Peyer's patch (tissue), 4 donors: ENCODE measurements around the gene CD34. TPM values are rescaled to one million over a fixed set of nuclear protein-coding genes. Genes with fewer than 3 reads are reported as not detected.

Experiments
- DNase-seq, 3 donors: peaks; one replicate each; pipeline ENCODE4 v3.0.0-alpha.2; 2017 to 2019
- H3K27ac ChIP-seq, 4 donors: fragments of 200-600 bp; sonication (generic); one replicate each; pipeline ENCODE4 v1.5.1; 2016 to 2019
- H3K27me3 ChIP-seq, 2 donors: fragments of 200-600 bp; sonication (generic); one replicate each; pipeline ENCODE4 v1.5.1; 2019
- H3K36me3 ChIP-seq, 3 donors: fragments of 200-600 bp; sonication (generic); one replicate each; pipeline ENCODE4 v1.5.1; 2016 to 2019
- H3K4me1 ChIP-seq, 4 donors: fragments of 200-600 bp; sonication (generic); one replicate each; pipeline ENCODE4 v1.5.1; 2016 to 2019
- H3K4me3 ChIP-seq, 4 donors: fragments of 200-600 bp; sonication (generic); 1 replicate in 3 of 4; 2 replicates in 1 of 4; pipeline ENCODE4 v1.5.1; 2016 to 2019; ENCODE audit warnings: mild to moderate bottlenecking in 1 of 4
- H3K9me3 ChIP-seq, 4 donors: fragments of 200-600 bp; sonication (generic); one replicate each; pipeline ENCODE4 v1.5.1; 2016 to 2019; ENCODE audit warnings: mild to moderate bottlenecking in 1 of 4
- POLR2A ChIP-seq, 2 donors: fragments of 450-650 bp; IDR thresholded peaks; one replicate each; pipeline ENCODE4 v1.5.1; 2017; ENCODE audit warnings: antibody characterized with exemption in 2 of 2, mild to moderate bottlenecking in 2 of 2, moderate library complexity in 2 of 2
- total RNA-seq, 4 donors: library from RNA; depleted of rRNA; stranded (reverse); fragments of >200 nt; gene quantifications; one replicate each; pipeline ENCODE4 v1.1.0, GENCODE V29; 2016
- TF ChIP-seq, protein P1 (sequence below), 6 experiments: fragments of 450-650 bp in 4 of 6; fragments of 200-600 bp in 2 of 6; sonication (generic) in 1 of 6; IDR thresholded peaks; one replicate each; pipeline ENCODE4 v1.5.1; 2017 to 2019; ENCODE audit warnings: antibody characterized with exemption in 6 of 6, mild to moderate bottlenecking in 3 of 6, moderate library complexity in 1 of 6

Gene CD34
- total RNA-seq, 4 donors from 2014 or later = 4.6 to 21.9 (median 19.6) TPM

DNA sequence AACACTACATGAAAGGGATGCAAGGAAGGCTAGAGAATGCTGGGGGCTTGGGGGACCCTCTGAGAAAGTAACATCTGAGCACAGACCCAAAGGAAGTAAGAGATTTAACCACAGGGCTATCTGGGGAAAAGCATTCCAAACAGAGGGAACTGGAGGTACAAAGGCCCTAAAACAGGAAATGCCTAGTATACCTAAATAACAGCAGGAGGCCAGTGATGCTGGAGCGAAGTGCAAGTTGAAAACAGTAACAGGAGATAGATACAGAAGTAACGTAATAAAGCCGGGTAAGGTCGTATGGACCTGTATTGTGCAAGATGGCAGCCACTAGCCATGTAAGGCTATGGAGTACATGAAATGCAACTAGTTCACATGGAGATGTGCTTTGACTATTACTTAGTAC, 52.1 kb downstream of the CD34 start:
- H3K4me3 ChIP-seq = no peak overlapping the region
- TF ChIP-seq POLR2A (IDR thresholded peaks at IDR 0.05) = no peak
- TF ChIP-seq, protein P1, sequence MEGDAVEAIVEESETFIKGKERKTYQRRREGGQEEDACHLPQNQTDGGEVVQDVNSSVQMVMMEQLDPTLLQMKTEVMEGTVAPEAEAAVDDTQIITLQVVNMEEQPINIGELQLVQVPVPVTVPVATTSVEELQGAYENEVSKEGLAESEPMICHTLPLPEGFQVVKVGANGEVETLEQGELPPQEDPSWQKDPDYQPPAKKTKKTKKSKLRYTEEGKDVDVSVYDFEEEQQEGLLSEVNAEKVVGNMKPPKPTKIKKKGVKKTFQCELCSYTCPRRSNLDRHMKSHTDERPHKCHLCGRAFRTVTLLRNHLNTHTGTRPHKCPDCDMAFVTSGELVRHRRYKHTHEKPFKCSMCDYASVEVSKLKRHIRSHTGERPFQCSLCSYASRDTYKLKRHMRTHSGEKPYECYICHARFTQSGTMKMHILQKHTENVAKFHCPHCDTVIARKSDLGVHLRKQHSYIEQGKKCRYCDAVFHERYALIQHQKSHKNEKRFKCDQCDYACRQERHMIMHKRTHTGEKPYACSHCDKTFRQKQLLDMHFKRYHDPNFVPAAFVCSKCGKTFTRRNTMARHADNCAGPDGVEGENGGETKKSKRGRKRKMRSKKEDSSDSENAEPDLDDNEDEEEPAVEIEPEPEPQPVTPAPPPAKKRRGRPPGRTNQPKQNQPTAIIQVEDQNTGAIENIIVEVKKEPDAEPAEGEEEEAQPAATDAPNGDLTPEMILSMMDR (IDR thresholded peaks at IDR 0.05) = no peak

DNA sequence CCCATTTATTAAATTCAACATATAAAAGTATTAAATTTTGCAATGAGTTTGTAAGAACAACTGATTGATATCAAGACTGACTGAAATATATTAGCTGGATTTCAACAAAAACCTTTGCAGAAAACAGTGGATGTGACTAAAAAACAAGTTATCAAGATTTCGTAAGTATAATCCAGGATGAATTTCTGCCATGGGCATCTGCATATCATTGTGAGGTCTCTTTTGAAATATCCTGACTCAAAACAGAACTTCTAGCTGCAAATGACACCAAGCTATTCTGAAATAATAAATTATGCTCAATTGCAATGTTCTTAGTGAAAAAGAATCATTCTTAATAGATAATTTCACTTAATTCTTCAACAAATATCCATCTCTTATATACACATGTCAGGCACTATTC, 52.6 kb downstream of the CD34 start:
- Histone ChIP-seq H3K4me3 (no peak overlapping the region), H3K27ac (no peak overlapping the region), H3K4me1 (peaks cover 0 to 56% (median 4%) of the 10 kb centered on the region in 4 donors), H3K9me3 (no peaks in the 10 kb centered on the region), H3K36me3 (no peaks in the 10 kb centered on the region), H3K27me3 (no peaks in the 10 kb centered on the region)
- TF ChIP-seq POLR2A (IDR thresholded peaks at IDR 0.05) = no peak
- TF ChIP-seq, protein P1 (IDR thresholded peaks at IDR 0.05) = no peak
- DNase-seq = no peak

More for the DNA sequence above, 52.1 kb downstream of the CD34 start:
- Histone ChIP-seq H3K27me3 (no peaks in the 10 kb centered on the region), H3K9me3 (no peaks in the 10 kb centered on the region), H3K27ac (no peak overlapping the region), H3K36me3 (no peaks in the 10 kb centered on the region), H3K4me1 (peaks cover 0 to 55% (median 3%) of the 10 kb centered on the region in 4 donors)
- no peak for DNase-seq

DNA sequence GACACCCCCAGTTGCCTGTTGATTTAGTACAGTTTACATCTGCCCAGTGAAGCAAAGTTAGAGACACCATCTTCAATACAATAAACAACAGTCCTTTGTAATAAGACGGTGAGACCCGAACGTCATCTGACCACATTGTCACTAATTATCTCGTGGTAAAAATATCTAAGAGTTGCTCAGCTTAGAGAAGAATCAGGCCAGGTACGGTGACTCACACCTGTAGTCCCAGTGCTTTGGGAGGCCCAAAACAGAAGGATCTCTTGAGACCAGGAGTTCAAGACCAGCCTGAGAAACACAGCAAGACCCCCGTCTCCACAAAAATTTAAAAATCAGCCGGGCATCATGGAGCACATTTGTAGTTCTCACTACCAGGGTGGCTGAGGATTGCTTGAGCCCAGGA, 53.5 kb downstream of the CD34 start:
- no peak for TF ChIP-seq POLR2A (IDR thresholded peaks at IDR 0.05)
- TF ChIP-seq, protein P1 (IDR thresholded peaks at IDR 0.05) = no peak
- Histone ChIP-seq H3K9me3 (no peaks in the 10 kb centered on the region), H3K36me3 (no peaks in the 10 kb centered on the region), H3K27me3 (no peaks in the 10 kb centered on the region), H3K4me1 (peaks cover 0 to 65% (median 8%) of the 10 kb centered on the region in 4 donors), H3K4me3 (no peak overlapping the region), H3K27ac (no peak overlapping the region)
- DNase-seq = no peak

DNA sequence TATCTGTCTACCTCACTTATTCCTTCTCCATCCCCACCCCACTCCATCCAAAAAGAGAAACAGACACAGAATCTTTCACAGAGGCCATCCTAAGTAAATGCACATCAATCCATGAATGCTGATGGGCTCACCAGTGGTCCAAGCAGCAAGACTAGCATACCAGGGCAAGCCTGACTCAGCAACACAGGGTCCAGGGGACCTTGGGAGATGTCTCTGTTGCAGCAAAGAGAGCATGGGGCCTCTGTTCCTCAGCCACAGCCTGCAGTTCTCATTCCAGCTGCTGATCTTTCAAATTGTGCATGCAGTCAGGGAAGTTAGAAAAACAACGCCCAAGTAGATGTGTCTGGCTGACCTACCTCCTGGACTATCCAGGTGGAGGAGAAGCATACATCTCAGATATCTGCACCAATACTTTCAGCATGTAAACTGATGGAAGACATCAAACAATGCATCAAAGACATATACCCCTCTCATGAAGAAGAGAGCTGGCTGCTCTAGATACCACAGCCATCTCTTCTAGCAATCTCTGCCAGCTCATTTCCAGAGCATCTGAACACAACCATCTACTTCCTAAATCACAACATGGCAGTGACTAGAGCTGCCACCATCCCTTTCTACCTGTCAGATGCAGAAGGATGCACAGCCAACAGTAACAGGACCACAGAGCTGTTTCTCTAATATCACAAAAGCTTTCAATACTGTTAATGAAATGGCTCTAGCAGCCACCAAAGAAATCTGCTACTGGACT, 54.5 kb downstream of the CD34 start:
- DNase-seq = no peak
- no peaks in the 10 kb centered on the region for H3K36me3 ChIP-seq
- no peak for TF ChIP-seq POLR2A (IDR thresholded peaks at IDR 0.05)
- TF ChIP-seq, protein P1 (IDR thresholded peaks at IDR 0.05) = no peak
- no peaks in the 10 kb centered on the region for H3K9me3 ChIP-seq
- peaks cover 0 to 65% (median 5%) of the 10 kb centered on the region in 4 donors for H3K4me1 ChIP-seq
- no peak overlapping the region for H3K27ac ChIP-seq
- H3K4me3 ChIP-seq = no peak overlapping the region
- no peaks in the 10 kb centered on the region for H3K27me3 ChIP-seq

DNA sequence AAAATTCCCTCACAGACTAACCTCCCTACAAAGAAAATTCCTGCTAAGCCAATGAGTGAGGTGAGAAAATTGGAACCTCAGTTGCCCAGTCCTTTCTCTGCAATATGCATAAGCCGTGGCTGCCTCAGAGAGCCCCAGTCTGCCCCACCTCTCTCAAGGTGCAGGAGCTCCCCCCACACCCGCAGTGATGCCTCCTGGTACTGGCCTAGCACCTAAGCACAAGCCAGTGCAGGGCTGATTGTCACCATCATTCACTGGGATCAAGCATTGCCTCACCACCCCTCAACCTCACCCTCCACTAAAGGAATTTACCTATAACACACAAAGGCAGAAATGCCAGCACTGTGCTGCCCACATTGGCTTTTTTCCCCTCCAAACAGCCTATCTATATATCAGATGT, 56.9 kb downstream of the CD34 start:
- DNase-seq = no peak
- peaks cover 0 to 74% (median 9%) of the 10 kb centered on the region in 4 donors for H3K4me1 ChIP-seq
- no peak overlapping the region for H3K4me3 ChIP-seq
- H3K27ac ChIP-seq = no peak overlapping the region
- H3K9me3 ChIP-seq = no peaks in the 10 kb centered on the region
- H3K36me3 ChIP-seq = no peaks in the 10 kb centered on the region
- TF ChIP-seq, protein P1 (IDR thresholded peaks at IDR 0.05) = no peak
- H3K27me3 ChIP-seq = no peaks in the 10 kb centered on the region
